Hematopoietic multipotent progenitor cell (in vitro differentiated cells): ENCODE measurements around the gene BAZ2B. TPM values are rescaled to one million over a fixed set of nuclear protein-coding genes. Genes with fewer than 3 reads are reported as not detected.
"Not testable (repeated sequence)": the region's sequence is repeated elsewhere in the genome, so short reads cannot be mapped to it uniquely, and the experiment has no call there.

ENCODE experiments used
- DNase-seq, 3 donors: peaks; one replicate each; pipeline ENCODE4 v3.0.0-alpha.2; 2011 to 2015; ENCODE audit warnings: low read depth in 2 of 3, low spot score in 2 of 3
- total RNA-seq: library from RNA; depleted of rRNA; stranded (reverse); fragments of >200 nt; gene quantifications from one replicate; pipeline ENCODE4 v1.2.3, GENCODE V29; 2012

BAZ2B gene
- total RNA-seq, 1 donor, result 72.7 TPM

- no peak for DNase-seq
Measured at GRCh38 chr2:159545085-159545484, 71.3 kb downstream of the BAZ2B start.

DNA sequence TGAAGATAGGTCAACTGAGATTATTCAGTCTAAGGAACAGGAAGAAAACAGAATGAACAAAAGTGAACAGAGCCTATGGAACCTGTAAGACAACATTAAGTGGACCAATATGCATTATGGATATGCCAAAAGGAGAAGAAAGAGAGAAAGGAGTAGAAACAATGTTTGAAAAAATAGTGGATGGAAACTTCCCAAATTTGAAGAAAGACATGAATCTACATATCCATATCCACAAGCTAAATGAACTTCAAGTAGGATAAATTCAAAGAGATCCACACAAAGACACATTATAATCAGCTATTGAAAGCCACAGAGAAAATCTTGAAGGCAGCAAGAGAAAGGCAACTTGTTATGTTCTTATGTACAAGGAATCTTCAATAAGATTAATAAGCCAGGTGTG, 74.2 kb downstream of the BAZ2B start:
- no peak for DNase-seq

DNA sequence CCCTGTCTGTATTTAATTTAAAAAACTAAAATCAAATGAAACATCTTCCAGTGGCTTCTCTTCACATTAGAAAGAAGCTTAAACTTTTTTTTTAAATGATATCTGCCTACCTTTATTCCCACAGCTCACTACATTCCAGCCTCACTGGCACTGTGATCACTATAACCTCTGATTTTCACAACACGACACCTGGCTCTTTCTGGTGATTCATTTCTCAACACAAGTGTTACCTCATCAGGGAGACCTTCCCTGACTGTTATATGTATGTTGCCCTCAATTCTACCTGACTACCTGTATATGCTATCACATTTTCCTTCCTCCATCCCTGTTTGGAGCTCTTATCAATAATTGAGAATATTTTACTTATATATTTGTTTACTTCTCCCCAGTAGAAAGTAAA, 76.6 kb downstream of the BAZ2B start:
- no peak for DNase-seq

GRCh38 chr2:159538801-159539200, 77.5 kb downstream of the BAZ2B start:
- no peak for DNase-seq

GRCh38 chr2:159535261-159535660, 81.1 kb downstream of the BAZ2B start:
- DNase-seq, result not testable (repeated sequence)

DNA sequence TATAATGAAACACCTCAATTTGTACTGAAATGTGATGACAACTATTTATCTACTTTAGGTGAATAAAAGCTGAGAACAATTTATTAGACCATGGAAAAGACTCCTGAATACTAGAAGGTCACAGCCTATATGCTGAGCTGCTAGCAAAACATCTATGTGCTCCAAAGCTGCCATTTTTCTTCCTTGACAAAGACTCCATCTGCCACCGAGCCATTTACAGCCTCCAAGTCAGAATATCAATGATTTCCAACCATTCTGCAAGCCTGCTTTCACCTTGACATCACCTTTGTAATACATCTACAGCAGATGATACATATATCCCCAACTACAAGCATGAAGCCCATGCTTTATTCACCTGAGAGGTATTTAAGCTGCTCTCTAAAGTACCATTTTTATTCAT, 84.9 kb downstream of the BAZ2B start:
- no peak for DNase-seq

DNA sequence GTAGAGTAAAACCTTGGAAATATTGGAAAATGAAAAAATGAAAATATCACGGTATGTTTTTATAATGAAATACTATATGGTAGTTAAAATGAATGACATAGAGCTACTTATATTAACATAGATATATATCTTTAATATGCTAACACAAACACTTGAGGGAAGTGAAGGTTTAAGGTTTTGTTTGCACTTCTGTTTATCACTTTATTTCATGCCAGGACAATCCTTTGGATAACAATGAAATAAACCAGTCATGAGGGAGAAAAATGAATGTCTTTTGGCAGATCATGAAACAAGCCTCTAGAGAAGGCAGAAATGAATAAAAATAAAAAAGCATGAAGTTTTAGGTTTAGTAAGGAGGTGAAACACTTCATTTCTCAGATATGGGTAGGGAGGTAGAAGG, 89.9 kb downstream of the BAZ2B start:
- DNase-seq, result no peak

DNA sequence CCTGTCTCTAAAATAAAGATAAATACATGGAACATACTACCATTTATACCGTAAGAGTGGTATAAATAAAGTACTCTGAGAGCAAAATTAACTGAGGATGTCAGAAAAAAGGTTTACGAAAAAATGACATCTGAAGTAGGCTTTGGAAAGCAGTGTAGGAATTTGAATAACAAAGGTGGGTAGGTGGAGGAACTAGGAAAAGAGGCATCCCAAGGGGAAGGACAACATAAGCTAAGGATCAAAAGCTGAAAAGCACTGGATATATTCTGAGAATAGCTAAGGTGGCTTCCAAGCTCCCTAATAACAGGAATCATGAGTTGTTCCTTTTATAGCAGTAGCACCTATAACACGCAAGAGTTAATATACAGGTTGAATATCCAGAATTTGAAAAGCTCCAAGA, 91.3 kb downstream of the BAZ2B start:
- no peak for DNase-seq

DNA sequence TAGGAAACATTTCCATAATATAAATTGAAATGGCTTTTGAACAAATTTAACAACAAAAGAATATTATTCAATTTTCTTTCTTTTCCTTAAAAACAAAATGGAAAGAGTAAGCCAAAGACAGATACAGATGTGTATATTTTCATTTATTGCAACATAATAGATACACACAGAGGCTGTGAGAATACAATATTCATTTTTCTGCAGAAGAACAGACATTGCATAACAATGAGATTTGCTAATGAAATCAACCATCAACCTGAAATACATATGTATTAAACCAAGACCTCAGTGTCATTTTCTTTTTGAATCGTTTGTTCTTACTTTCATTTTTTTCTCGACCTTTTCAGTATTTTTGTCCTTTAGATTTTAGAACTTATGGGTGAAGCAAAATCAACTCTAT, 95.1 kb downstream of the BAZ2B start:
- DNase-seq, result no peak

GRCh38 chr2:159518321-159519005, 97.9 kb downstream of the BAZ2B start:
- no peak for DNase-seq

GRCh38 chr2:159516241-159516758, 100.0 kb downstream of the BAZ2B start:
- DNase-seq, result peak; percentile 28 to 71 (median 59)

GRCh38 chr2:159515441-159515840, 100.9 kb downstream of the BAZ2B start:
- peak in 1 of 3 donors; percentile 46 for DNase-seq

- DNase-seq, result no peak
Measured at GRCh38 chr2:159513745-159514144, 102.6 kb downstream of the BAZ2B start.

GRCh38 chr2:159508140-159508539, 108.2 kb downstream of the BAZ2B start:
- no peak for DNase-seq

DNA sequence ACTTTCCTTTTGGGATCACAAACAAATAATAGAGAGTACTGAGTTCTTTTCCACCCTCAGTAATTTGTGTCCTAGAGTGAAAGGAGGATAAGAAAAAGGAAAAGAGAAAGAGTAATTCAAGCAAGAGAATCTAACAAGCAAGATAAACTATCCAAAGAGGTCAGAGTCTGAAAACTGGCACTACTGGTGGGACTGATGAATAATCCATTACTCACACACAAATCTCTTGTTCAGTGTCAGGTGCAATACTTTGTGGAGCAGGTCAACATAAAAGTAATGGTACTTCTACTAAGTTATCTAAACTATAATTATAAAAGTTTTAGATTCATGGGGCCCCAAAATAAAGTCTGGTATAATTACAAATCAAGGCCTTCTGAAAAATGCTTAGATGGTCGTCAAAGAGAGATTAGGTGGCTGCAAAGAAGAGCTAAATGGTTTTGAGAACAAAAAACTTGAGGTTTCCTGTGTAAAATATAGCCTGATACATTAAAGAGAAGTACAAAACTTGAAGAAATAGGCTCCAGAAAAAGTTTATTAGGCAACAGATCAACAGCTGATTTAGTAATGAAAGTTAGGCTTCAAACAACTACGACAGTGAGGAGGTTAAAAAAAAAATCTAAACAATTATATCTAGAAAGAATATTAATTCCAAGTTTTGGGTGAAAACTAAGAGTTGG, 109.4 kb downstream of the BAZ2B start:
- DNase-seq, result peak in 1 of 3 donors; percentile 11

DNA sequence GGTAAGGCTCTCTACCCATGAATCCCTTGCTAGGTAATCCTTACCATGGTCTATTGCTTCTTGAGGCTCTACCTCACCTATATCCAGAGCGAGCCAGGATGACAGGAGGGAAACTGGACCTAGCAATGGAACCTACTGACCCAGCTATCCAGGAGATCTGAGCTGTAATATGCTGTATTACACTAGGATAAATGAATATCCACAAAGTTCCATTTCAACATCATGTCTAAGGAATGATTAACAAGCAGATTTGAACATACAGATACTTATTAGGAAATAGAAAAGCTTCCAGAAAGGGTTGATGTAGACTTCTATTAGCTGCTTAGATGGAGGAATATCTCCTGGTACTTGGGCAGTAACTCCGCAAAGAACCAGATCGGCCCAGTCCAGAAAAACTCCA, 110.1 kb downstream of the BAZ2B start:
- no peak for DNase-seq

- DNase-seq, result no peak
Measured at GRCh38 chr2:159505196-159505595, 111.2 kb downstream of the BAZ2B start.

- DNase-seq, result no peak
Measured at GRCh38 chr2:159501743-159502142, 114.6 kb downstream of the BAZ2B start.

- no peak for DNase-seq
Measured at GRCh38 chr2:159497847-159498246, 118.5 kb downstream of the BAZ2B start.

DNA sequence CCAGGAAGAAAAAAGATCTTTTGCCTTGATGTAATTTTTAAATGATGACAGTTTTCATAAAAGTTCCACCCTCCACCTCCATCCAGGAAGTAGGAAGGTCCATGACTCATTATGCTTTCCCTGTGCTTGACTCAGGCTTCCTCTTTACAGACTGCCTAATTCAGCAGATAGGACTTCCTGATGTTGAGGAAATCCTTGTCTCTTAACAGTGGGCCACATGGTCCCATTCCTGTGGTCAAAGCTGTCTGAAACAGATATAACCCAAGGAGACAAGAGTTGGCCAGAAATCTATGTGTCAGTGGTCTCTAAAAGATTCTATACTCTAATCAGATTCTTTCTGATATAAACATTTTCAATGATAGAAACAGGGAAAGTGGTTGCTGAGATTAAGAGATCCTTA, 119.1 kb downstream of the BAZ2B start:
- DNase-seq, result peak in 2 of 3 donors; percentile 87 to 88

GRCh38 chr2:159489476-159489875, 126.9 kb downstream of the BAZ2B start:
- no peak for DNase-seq

DNA sequence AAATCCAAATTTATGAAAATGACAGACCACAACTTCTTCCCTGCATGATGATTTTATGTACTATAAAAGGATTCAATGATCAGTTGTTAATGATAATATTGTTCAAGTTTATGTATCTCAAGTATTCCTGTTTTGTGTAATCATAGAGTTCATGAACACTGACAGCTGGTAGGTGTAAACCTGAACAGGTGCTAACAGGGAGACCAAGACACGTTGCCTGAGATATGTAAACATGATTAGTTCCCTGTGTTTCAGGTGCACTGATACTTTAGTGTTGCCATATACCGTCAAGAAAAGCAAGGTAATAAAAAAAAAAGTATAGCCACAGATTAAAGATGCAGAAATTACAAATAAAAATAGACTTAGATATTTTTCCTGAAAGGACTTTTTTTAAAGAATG, 131.8 kb downstream of the BAZ2B start:
- DNase-seq, result no peak
